Astrocyte (in vitro differentiated cells and primary cell): ENCODE measurements around the gene TRMT44. TPM values are rescaled to one million over a fixed set of nuclear protein-coding genes. Genes with fewer than 3 reads are reported as not detected.

ENCODE experiments used
- DNase-seq: peaks from one replicate; pipeline ENCODE4 v3.0.0-alpha.2; 2010; ENCODE audit warnings: low read depth
- FAIRE-seq: peaks from 2 replicates; lab custom pipeline; 2011; peaks lifted over from hg19 to GRCh38; lab: Jason Lieb, UNC
- H2AFZ ChIP-seq: 2 replicates; pipeline ENCODE4 v1.6.0; 2012; ENCODE audit warnings: low read depth, low read length, inconsistent platforms
- H3K27ac ChIP-seq: 2 replicates; pipeline ENCODE4 v1.5.1; 2011; ENCODE audit warnings: low read depth, low read length, inconsistent platforms
- H3K27me3 ChIP-seq: 2 replicates; pipeline ENCODE4 v1.6.0; 2011; ENCODE audit warnings: low read length, inconsistent platforms; ENCODE audit not compliant: insufficient read depth
- H3K36me3 ChIP-seq: 2 replicates; pipeline ENCODE4 v1.5.1; 2011; ENCODE audit warnings: low read length, inconsistent platforms; ENCODE audit not compliant: insufficient read depth
- H3K4me1 ChIP-seq: 2 replicates; pipeline ENCODE4 v1.5.1; 2011; ENCODE audit warnings: low read length, inconsistent platforms; ENCODE audit not compliant: insufficient read depth
- H3K4me2 ChIP-seq: 2 replicates; pipeline ENCODE4 v1.6.0; 2012; ENCODE audit warnings: low read length, inconsistent platforms
- H3K4me3 ChIP-seq: 2 replicates; pipeline ENCODE4 v1.5.1; 2011; ENCODE audit warnings: low read depth, mild to moderate bottlenecking, low read length, inconsistent platforms; ENCODE audit not compliant: insufficient read depth
- H3K79me2 ChIP-seq: 2 replicates; pipeline ENCODE4 v1.6.0; 2012; ENCODE audit warnings: mild to moderate bottlenecking, low read length, inconsistent platforms; ENCODE audit not compliant: insufficient read depth
- H3K9ac ChIP-seq: 2 replicates; pipeline ENCODE4 v1.6.0; 2012; ENCODE audit warnings: mild to moderate bottlenecking, low read length, inconsistent platforms
- H3K9me3 ChIP-seq: 2 replicates; pipeline ENCODE4 v1.5.1; 2012; ENCODE audit warnings: low read depth, mild to moderate bottlenecking, low read length, inconsistent platforms; ENCODE audit not compliant: insufficient read depth
- H4K20me1 ChIP-seq: 2 replicates; pipeline ENCODE4 v1.6.0; 2012; ENCODE audit warnings: low read length, inconsistent platforms; ENCODE audit not compliant: insufficient read depth
- H3K27ac Mint-ChIP-seq: one replicate; pipeline ENCODE4 v1.8.0; 2021; ENCODE audit warnings: mild to moderate bottlenecking, mixed read lengths; ENCODE audit not compliant: unreplicated experiment
- H3K27me3 Mint-ChIP-seq: one replicate; pipeline ENCODE4 v1.8.0; 2021; ENCODE audit warnings: low read depth, mixed read lengths; ENCODE audit not compliant: unreplicated experiment
- H3K36me3 Mint-ChIP-seq: one replicate; pipeline ENCODE4 v1.8.0; 2021; ENCODE audit warnings: low read depth, mixed read lengths; ENCODE audit not compliant: unreplicated experiment
- H3K4me1 Mint-ChIP-seq: one replicate; pipeline ENCODE4 v1.8.0; 2021; ENCODE audit warnings: low read depth, mixed read lengths; ENCODE audit not compliant: unreplicated experiment
- H3K4me3 Mint-ChIP-seq: one replicate; pipeline ENCODE4 v1.8.0; 2021; ENCODE audit warnings: mild to moderate bottlenecking, moderate library complexity, mixed read lengths; ENCODE audit not compliant: unreplicated experiment
- H3K9me3 Mint-ChIP-seq: one replicate; pipeline ENCODE4 v1.8.0; 2021; ENCODE audit warnings: mild to moderate bottlenecking, mixed read lengths; ENCODE audit not compliant: unreplicated experiment
- EZH2 ChIP-seq: IDR thresholded peaks from 2 replicates; pipeline ENCODE4 v1.6.1; 2012; ENCODE audit warnings: mild to moderate bottlenecking, low read length, inconsistent platforms; ENCODE audit not compliant: insufficient read depth
- total RNA-seq: library from RNA; stranded (reverse); gene quantifications from 2 replicates; pipeline ENCODE4 v1.2.1, GENCODE V29; 2021
- TF ChIP-seq, protein P1 (sequence below): IDR thresholded peaks from 2 replicates; pipeline ENCODE4 v1.5.1; 2011; ENCODE audit warnings: low read depth, mild to moderate bottlenecking, inconsistent platforms, low read length, moderate library complexity; ENCODE audit not compliant: insufficient read depth

Gene TRMT44
- total RNA-seq, 1 donor from 2014 or later: 18.0 TPM

DNA sequence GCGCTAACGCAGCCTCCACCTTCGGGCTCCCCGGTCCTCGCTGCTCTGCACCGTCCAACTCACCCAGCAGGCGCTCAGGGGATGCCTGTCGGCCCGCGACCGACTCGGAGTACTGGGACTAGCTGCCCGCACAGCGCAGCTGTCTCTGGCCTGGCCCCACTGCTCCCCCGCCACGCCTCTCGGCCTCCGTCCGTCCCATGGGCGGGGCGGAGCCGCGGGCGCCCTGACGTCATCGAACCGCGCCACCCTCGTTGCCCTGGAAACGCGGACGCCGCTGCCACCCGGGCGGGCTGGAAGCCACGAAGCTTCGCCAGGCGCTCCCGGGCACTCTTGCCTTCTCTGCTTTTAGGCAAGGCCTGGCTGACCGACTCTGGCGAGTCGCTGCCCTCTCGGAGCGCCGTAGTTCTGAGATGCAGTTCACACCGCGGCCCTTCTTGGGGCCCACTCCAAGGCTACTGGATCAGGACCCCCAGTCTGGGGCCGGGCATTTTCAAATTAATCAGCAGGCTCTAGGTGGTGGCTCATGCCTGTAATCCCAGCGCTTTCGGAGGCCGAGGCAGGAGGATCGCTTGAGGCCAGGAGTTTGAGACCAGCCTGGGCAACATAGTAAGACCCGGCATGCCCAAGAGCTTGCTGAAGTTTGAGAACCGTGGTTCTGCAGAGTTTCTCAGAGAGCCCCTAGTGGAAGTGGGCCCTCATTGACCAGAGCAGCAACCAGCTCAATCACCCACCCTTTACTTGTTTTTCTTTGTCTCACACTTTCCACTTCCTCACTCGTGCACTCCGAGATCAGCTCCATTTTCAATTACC lies 12.1 kb upstream of the TRMT44 start:
- peak overlapping the region; percentile 54 for H3K27ac ChIP-seq
- H3K27me3 ChIP-seq: no peaks in the 10 kb centered on the region
- H4K20me1 ChIP-seq: peaks cover 18% of the 10 kb centered on the region
- no peaks in the 10 kb centered on the region for H3K27me3 Mint-ChIP-seq
- H3K9ac ChIP-seq: peak overlapping the region; percentile 88
- H3K9me3 Mint-ChIP-seq: peaks cover 8% of the 10 kb centered on the region
- DNase-seq: peak; percentile 56
- no peaks in the 10 kb centered on the region for H3K9me3 ChIP-seq
- H3K4me2 ChIP-seq: peak overlapping the region; percentile 100
- H3K36me3 Mint-ChIP-seq: peaks cover 23% of the 10 kb centered on the region
- TF ChIP-seq EZH2: no peak
- TF ChIP-seq, protein P1, sequence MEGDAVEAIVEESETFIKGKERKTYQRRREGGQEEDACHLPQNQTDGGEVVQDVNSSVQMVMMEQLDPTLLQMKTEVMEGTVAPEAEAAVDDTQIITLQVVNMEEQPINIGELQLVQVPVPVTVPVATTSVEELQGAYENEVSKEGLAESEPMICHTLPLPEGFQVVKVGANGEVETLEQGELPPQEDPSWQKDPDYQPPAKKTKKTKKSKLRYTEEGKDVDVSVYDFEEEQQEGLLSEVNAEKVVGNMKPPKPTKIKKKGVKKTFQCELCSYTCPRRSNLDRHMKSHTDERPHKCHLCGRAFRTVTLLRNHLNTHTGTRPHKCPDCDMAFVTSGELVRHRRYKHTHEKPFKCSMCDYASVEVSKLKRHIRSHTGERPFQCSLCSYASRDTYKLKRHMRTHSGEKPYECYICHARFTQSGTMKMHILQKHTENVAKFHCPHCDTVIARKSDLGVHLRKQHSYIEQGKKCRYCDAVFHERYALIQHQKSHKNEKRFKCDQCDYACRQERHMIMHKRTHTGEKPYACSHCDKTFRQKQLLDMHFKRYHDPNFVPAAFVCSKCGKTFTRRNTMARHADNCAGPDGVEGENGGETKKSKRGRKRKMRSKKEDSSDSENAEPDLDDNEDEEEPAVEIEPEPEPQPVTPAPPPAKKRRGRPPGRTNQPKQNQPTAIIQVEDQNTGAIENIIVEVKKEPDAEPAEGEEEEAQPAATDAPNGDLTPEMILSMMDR: peak; percentile 68
- H3K36me3 ChIP-seq: no peaks in the 10 kb centered on the region
- H2AFZ ChIP-seq: peak overlapping the region; percentile 74
- FAIRE-seq: no peak
- H3K4me3 Mint-ChIP-seq: peak overlapping the region; percentile 95
- H3K4me3 ChIP-seq: peak overlapping the region; percentile 84
- H3K79me2 ChIP-seq: peaks cover 24% of the 10 kb centered on the region
- H3K4me1 Mint-ChIP-seq: peaks cover 23% of the 10 kb centered on the region
- H3K4me1 ChIP-seq: peaks cover 7% of the 10 kb centered on the region
- H3K27ac Mint-ChIP-seq: peak overlapping the region; percentile 91

DNA sequence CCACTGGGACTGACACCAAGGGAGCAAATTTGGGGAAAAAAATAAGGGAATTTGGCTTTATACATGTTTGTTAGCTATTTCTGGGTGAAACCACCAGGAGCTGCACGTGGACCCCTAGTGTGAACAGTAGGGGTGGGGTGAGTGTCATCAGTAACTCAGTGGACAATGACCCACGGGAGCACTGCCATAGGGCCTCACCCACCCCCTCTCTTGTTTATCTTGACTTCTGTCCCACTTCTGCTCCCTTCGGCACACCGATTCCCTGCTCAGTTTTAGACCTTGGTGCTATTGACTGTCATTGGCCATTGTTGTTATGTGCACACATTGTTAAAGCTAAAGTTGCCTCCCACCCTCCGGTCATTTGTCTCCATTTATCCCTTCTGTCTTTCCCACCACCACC lies 9.0 kb upstream of the TRMT44 start:
- Mint-ChIP-seq H3K4me1 (peaks cover 16% of the 10 kb centered on the region), H3K9me3 (peaks cover 2% of the 10 kb centered on the region), H3K27me3 (no peaks in the 10 kb centered on the region), H3K4me3 (no peak overlapping the region), H3K36me3 (peaks cover 9% of the 10 kb centered on the region), H3K27ac (peak overlapping the region; percentile 2)
- FAIRE-seq: no peak
- H3K79me2 ChIP-seq: peaks cover 16% of the 10 kb centered on the region
- H3K4me2 ChIP-seq: no peak overlapping the region
- no peaks in the 10 kb centered on the region for H3K36me3 ChIP-seq
- DNase-seq: no peak
- H3K9me3 ChIP-seq: no peaks in the 10 kb centered on the region
- H4K20me1 ChIP-seq: peaks cover 6% of the 10 kb centered on the region
- H3K4me3 ChIP-seq: no peak overlapping the region
- H3K27me3 ChIP-seq: no peaks in the 10 kb centered on the region
- no peak overlapping the region for H2AFZ ChIP-seq
- TF ChIP-seq, protein P1: no peak
- no peak for TF ChIP-seq EZH2
- no peak overlapping the region for H3K27ac ChIP-seq
- H3K4me1 ChIP-seq: peaks cover 7% of the 10 kb centered on the region
- H3K9ac ChIP-seq: no peak overlapping the region

DNA sequence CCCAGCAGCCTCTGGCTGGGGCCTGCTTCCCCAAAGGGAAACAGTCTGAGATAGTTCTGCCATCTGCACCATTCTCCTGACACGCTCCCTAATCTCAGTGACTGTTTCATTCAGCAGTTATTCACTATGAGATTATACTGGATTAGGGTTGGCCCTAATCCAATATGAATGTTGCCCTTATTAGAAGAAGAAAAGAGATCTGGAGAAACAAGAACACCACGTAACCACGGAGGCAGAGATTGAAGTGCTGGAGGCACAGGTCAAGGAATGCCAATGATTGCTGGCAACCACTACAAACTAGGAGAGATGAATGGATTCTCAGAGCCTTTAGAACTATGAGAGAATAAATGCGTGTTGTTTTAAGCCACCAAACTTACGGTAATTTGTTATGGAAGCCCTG lies 7.4 kb upstream of the TRMT44 start:
- peaks cover 13% of the 10 kb centered on the region for H3K79me2 ChIP-seq
- peaks cover 6% of the 10 kb centered on the region for H4K20me1 ChIP-seq
- Mint-ChIP-seq H3K4me1 (peaks cover 16% of the 10 kb centered on the region), H3K36me3 (no peaks in the 10 kb centered on the region), H3K9me3 (peaks cover 2% of the 10 kb centered on the region), H3K27me3 (no peaks in the 10 kb centered on the region), H3K27ac (no peak overlapping the region), H3K4me3 (no peak overlapping the region)
- no peaks in the 10 kb centered on the region for H3K36me3 ChIP-seq
- no peak overlapping the region for H3K4me2 ChIP-seq
- no peak overlapping the region for H3K4me3 ChIP-seq
- H3K9me3 ChIP-seq: no peaks in the 10 kb centered on the region
- H3K27ac ChIP-seq: no peak overlapping the region
- DNase-seq (no peak), FAIRE-seq (no peak)
- TF ChIP-seq, protein P1: no peak
- no peak for TF ChIP-seq EZH2
- H3K9ac ChIP-seq: no peak overlapping the region
- peaks cover 4% of the 10 kb centered on the region for H3K4me1 ChIP-seq
- no peak overlapping the region for H2AFZ ChIP-seq
- H3K27me3 ChIP-seq: no peaks in the 10 kb centered on the region
